GM12878 (cell line): ENCODE data around the gene HHIPL1. TPM values are rescaled to one million over a fixed set of nuclear protein-coding genes. Genes with fewer than 3 reads are reported as not detected.

Experiments used
- ATAC-seq: fragments of 200-7000 bp; cut with Tn5 transposase; 3 replicates; pipeline ENCODE4 v1.9.1; 2020; ENCODE audit warnings: mild to moderate bottlenecking, moderate library complexity
- BruUV-seq: library from RNA; stranded (reverse); fragments of 400-500 nt; replicated peaks from 2 replicates; lab custom pipeline; 2021; lab: Mats Ljungman, UMichigan
- CTCF ChIA-PET: fragments of 300-600 bp; sonication (Branson Sonifier 250); formaldehyde crosslinking; extraction: SDS; loops from one replicate; lab custom pipeline; 2021; ENCODE audit warnings: inconsistent platforms; lab: Yijun Ruan, JAX
- POLR2A ChIA-PET: fragments of 350-600 bp; formaldehyde crosslinking; extraction: SDS; loops from one replicate; lab custom pipeline; 2021; ENCODE audit warnings: inconsistent platforms; lab: Charles Lee
- RAD21 ChIA-PET: fragments of 300-600 bp; sonication (Branson Sonifier 250); formaldehyde crosslinking; loops from one replicate; lab custom pipeline; 2023; ENCODE audit warnings: antibody characterized with exemption; ENCODE audit not compliant: unreplicated experiment; lab: Charles Lee
- SMC1A ChIA-PET: fragments of 300-600 bp; sonication (Branson Sonifier 250); formaldehyde crosslinking; loops from one replicate; lab custom pipeline; 2023; ENCODE audit not compliant: unreplicated experiment, uncharacterized antibody; lab: Charles Lee
- DNase-seq: peaks from one replicate; pipeline ENCODE4 v3.0.0-alpha.2; 2011; ENCODE audit warnings: low read depth, low spot score
- FAIRE-seq: peaks from 3 replicates; lab custom pipeline; 2011; peaks lifted over from hg19 to GRCh38; lab: Jason Lieb, UNC
- H2AFZ ChIP-seq: 2 replicates; pipeline ENCODE4 v1.6.0; 2011; ENCODE audit warnings: low read depth, low read length, control low read depth; ENCODE audit not compliant: control insufficient read depth
- H3K27ac ChIP-seq: 2 replicates; pipeline ENCODE4 v1.5.1; 2011; ENCODE audit warnings: control low read depth; ENCODE audit not compliant: control insufficient read depth, insufficient read depth
- H3K27me3 ChIP-seq, 2 experiments: replicated peaks in 1 of 2; 2 replicates each; pipeline versions ENCODE4 v1.6.0 to v1.6.1; 2011; ENCODE audit warnings: low read length in 1 of 2; ENCODE audit not compliant: control insufficient read depth in 2 of 2, insufficient read depth in 2 of 2
- H3K36me3 ChIP-seq, 2 experiments: 2 replicates each; pipeline ENCODE4 v1.5.1; 2011; ENCODE audit warnings: low read length in 1 of 2; ENCODE audit not compliant: control insufficient read depth in 2 of 2, insufficient read depth in 2 of 2
- H3K4me1 ChIP-seq: 2 replicates; pipeline ENCODE4 v1.6.1; 2011; ENCODE audit warnings: mild to moderate bottlenecking, low read length, moderate library complexity, mixed read lengths; ENCODE audit not compliant: control insufficient read depth, insufficient read depth
- H3K4me2 ChIP-seq: 2 replicates; pipeline ENCODE4 v1.6.0; 2011; ENCODE audit warnings: control low read depth; ENCODE audit not compliant: control insufficient read depth, insufficient read depth
- H3K4me3 ChIP-seq: fragments of 200-600 bp; sonication (generic); 2 replicates; pipeline ENCODE4 v1.5.1; 2016
- H3K79me2 ChIP-seq: 2 replicates; pipeline ENCODE4 v1.6.0; 2011; ENCODE audit warnings: low read length; ENCODE audit not compliant: control insufficient read depth, insufficient read depth
- H3K9ac ChIP-seq: 2 replicates; pipeline ENCODE4 v1.8.0; 2011; ENCODE audit warnings: low read length, control low read depth, mixed read lengths; ENCODE audit not compliant: control insufficient read depth, insufficient read depth
- H3K9me3 ChIP-seq: replicated peaks from 3 replicates; pipeline ENCODE4 v1.5.1; 2011; ENCODE audit warnings: mild to moderate bottlenecking, low read length; ENCODE audit not compliant: control insufficient read depth, insufficient read depth
- H4K20me1 ChIP-seq: 2 replicates; pipeline ENCODE4 v1.6.0; 2011; ENCODE audit not compliant: control insufficient read depth, insufficient read depth
- ASH2L ChIP-seq: fragments of 300-600, 200-600 bp; sonication (generic); IDR thresholded peaks from 2 replicates; pipeline ENCODE4 v1.6.1; 2017; ENCODE audit warnings: low read depth, mild to moderate bottlenecking, borderline replicate concordance
- BMI1 ChIP-seq: fragments of 450-650 bp; IDR thresholded peaks from 2 replicates; pipeline ENCODE4 v1.6.1; 2016; ENCODE audit warnings: mild to moderate bottlenecking, moderate library complexity, borderline replicate concordance
- EED ChIP-seq: sonication (generic); IDR thresholded peaks from 2 replicates; pipeline ENCODE4 v1.6.1; 2016; ENCODE audit warnings: antibody characterized with exemption, low read depth
- FOXK2 ChIP-seq: fragments of 450-650 bp; IDR thresholded peaks from 2 replicates; pipeline ENCODE4 v1.6.1; 2017; ENCODE audit warnings: mild to moderate bottlenecking, moderate library complexity
- IRF5 ChIP-seq: fragments of 450-650 bp; IDR thresholded peaks from 2 replicates; pipeline ENCODE4 v1.6.1; 2017; ENCODE audit warnings: borderline replicate concordance
- MEF2B ChIP-seq: fragments of 450-650 bp; IDR thresholded peaks from 2 replicates; pipeline ENCODE4 v1.6.1; 2018; ENCODE audit warnings: mild to moderate bottlenecking, moderate library complexity; ENCODE audit not compliant: partially characterized antibody, poor library complexity, severe bottlenecking
- NBN ChIP-seq: fragments of 450-650 bp; IDR thresholded peaks from 2 replicates; pipeline ENCODE4 v1.6.1; 2016
- RCOR1 ChIP-seq: conservative IDR thresholded peaks from 2 replicates; pipeline ENCODE4 v1.6.1; 2012; ENCODE audit warnings: low read depth, low read length, improper control_type of control experiment
- WGBS: methylation state at CpG from one replicate; pipeline ENCODE4 v1.1.6; 2016; ENCODE audit warnings: low lambda C conversion rate; ENCODE audit not compliant: insufficient replicate concordance, insufficient coverage; ENCODE audit errors: missing lambda C conversion rate; 5-methylcytosine and 5-hydroxymethylcytosine counted together
- in situ Hi-C: fragments of 300-500 bp; cut with MboI; formaldehyde crosslinking; loops from 9 replicates; pipeline ENCODE4 v1.14.3; 2018; ENCODE audit warnings: mixed read lengths
- intact Hi-C: fragments of 100-400 bp; cut with micrococcal nuclease; formaldehyde crosslinking; loops from one replicate; pipeline ENCODE4 v1.14.2; 2022; ENCODE audit not compliant: unreplicated experiment
- polyA plus RNA-seq, 11 experiments: library from polyadenylated mRNA; depleted of rRNA in 4 of 11; unstranded in 6 of 11; stranded (reverse) in 5 of 11; fragments of >200 nt; fragmentation: Nextera tagmentation in 4 of 11; fragmentation: Illumina TruSeq in 1 of 11; extraction: Ambion mirVana in 4 of 11; extraction: Trizol in 1 of 11; gene quantifications; 1 replicate in 1 of 11; 2 replicates in 10 of 11; pipeline versions ENCODE4 v1.2.1 to v1.2.3, GENCODE V29; 2011 to 2016; ENCODE audit warnings: inconsistent platforms in 2 of 11, missing spikeins in 2 of 11, low read depth in 1 of 11
- total RNA-seq, 4 experiments: library from RNA; depleted of rRNA in 3 of 4; stranded (reverse); fragments of >200 nt in 3 of 4; fragmentation: Illumina TruSeq in 1 of 4; extraction: Trizol in 1 of 4; gene quantifications; 2 replicates each; pipeline versions ENCODE4 v1.2.1 to v1.2.3, GENCODE V29; 2013 to 2021

The HHIPL1 gene
- total and polyA plus RNA-seq, 10 of the 15 experiments (the other 5 are each of a cell fraction or from before 2014, with no cell fraction given): 0.09 TPM; not detected in 9

- no peak for TF ChIP-seq BMI1
Measured at GRCh38 chr14:99658218-99658845, 13.4 kb downstream of the HHIPL1 start (continued).

- peak; percentile 44; the same call in 1 of the 3 replicates for ATAC-seq
- intact Hi-C loops: no loop called here
Measured at GRCh38 chr14:99659333-99659741, 14.4 kb downstream of the HHIPL1 start.

More at GRCh38 chr14:99659333-99659741, 14.4 kb downstream of the HHIPL1 start:
- Histone ChIP-seq H2AFZ (no peak overlapping the region), H3K9me3 (no peaks in the 10 kb centered on the region), H3K27me3 (peaks cover 1 to 3% of the 10 kb centered on the region in 2 experiments; a peak in 3 of 4 replicates), H3K79me2 (no peaks in the 10 kb centered on the region), H3K4me2 (no peak overlapping the region), H3K9ac (no peak overlapping the region), H3K36me3 (no peaks in the 10 kb centered on the region), H4K20me1 (no peaks in the 10 kb centered on the region), H3K4me1 (peaks cover 3% of the 10 kb centered on the region), H3K27ac (no peak overlapping the region), H3K4me3 (no peak overlapping the region)
- TF ChIP-seq EED: no peak
- TF ChIP-seq MEF2B: no peak
- TF ChIP-seq ASH2L: no peak
- TF ChIP-seq FOXK2: no peak
- TF ChIP-seq NBN: no peak
- no peak for TF ChIP-seq IRF5
- TF ChIP-seq RCOR1: no peak
- 66% methylated on average over 38 of the region's 58 CpGs for WGBS
- ChIA-PET POLR2A (no interaction called here), SMC1A (no interaction called here), RAD21 (no interaction called here), CTCF (no interaction called here)
- FAIRE-seq (no peak), DNase-seq (no peak)
- no TSS peak for BruUV-seq
- in situ Hi-C loops: no loop called here
